Activated B cell treated with CpG ODN at 0.5 μM for 24 hours (primary cell): Measurements from ENCODE around the gene UBE2G2. TPM values are rescaled to one million over a fixed set of nuclear protein-coding genes. Genes with fewer than 3 reads are reported as not detected.

Experiments
- ATAC-seq: fragments of 200-7000 bp; cut with Tn5 transposase; one replicate; pipeline ENCODE4 v1.10.0; 2021; ENCODE audit warnings: low read depth, mild to moderate bottlenecking, moderate library complexity
- CTCF ChIA-PET: fragments of 350-600 bp; sonication (Branson Sonifier 250); formaldehyde crosslinking; loops from one replicate; lab custom pipeline; 2021; ENCODE audit warnings: antibody characterized with exemption; lab: Charles Lee
- POLR2A ChIA-PET: fragments of 350-600 bp; sonication (Branson Sonifier 250); formaldehyde crosslinking; loops from one replicate; lab custom pipeline; 2021; ENCODE audit warnings: antibody characterized with exemption; lab: Charles Lee
- DNase-seq: peaks from one replicate; pipeline ENCODE4 v3.0.0; 2022
- H3K27ac Mint-ChIP-seq: one replicate; pipeline ENCODE4 v1.8.0; 2020; ENCODE audit warnings: mixed read lengths
- H3K27me3 Mint-ChIP-seq: one replicate; pipeline ENCODE4 v1.8.0; 2021; ENCODE audit warnings: mixed read lengths
- H3K36me3 Mint-ChIP-seq: one replicate; pipeline ENCODE4 v1.8.0; 2021; ENCODE audit warnings: low read depth, mixed read lengths
- H3K4me1 Mint-ChIP-seq: one replicate; pipeline ENCODE4 v1.8.0; 2021; ENCODE audit warnings: mixed read lengths
- H3K4me3 Mint-ChIP-seq: one replicate; pipeline ENCODE4 v1.8.0; 2020; ENCODE audit warnings: mild to moderate bottlenecking, mixed read lengths
- H3K9me3 Mint-ChIP-seq: one replicate; pipeline ENCODE4 v1.8.0; 2020; ENCODE audit warnings: mixed read lengths
- intact Hi-C: fragments of 100-400 bp; cut with micrococcal nuclease; formaldehyde crosslinking; loops from one replicate; pipeline ENCODE4 v1.15.1; 2024
- total RNA-seq: library from RNA; stranded (reverse); gene quantifications from 2 replicates; pipeline ENCODE4 v1.2.3, GENCODE V29; 2022
- TF ChIP-seq, protein P1 (sequence below): fragments of 200-600 bp; IDR thresholded peaks from one replicate; pipeline ENCODE4 v1.8.0; 2022; ENCODE audit warnings: antibody characterized with exemption, mild to moderate bottlenecking

The UBE2G2 gene
- total RNA-seq, 1 donor from 2014 or later = 108 TPM

DNA sequence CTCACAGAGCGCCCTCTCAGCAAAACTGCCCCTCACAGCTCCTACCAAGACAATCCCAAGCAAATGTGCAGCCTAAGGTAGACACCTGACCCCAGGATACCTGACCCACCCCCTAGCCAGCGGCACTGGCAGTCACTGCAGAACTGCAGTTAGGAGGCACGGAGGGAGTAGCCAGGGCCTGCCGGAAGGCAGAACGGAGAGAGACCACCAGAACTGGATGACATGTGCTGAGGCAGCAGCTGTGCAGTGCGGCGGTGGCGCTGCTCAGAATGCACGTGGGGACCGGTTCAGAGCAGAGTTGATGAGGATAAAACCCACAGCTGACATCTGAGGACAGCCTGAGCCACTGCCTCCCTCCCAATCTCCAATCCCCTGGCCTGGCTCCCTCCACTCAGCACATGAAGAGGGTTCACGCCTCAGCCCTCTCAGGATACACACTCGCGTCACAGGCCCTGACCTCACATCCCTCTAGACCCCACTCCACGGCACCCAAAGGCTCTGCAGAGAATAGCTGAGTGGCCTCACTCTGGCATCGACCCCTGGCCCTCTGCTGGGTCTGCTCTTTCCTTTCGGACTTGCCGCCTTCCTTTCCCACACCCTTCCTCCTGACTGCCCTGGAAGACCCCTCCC, 29.6 kb downstream of the UBE2G2 start:
- no peak overlapping the region for H3K27ac Mint-ChIP-seq
- H3K27me3 Mint-ChIP-seq = no peaks in the 10 kb centered on the region
- CTCF ChIA-PET = no interaction called here
- H3K36me3 Mint-ChIP-seq = peaks cover 78% of the 10 kb centered on the region
- intact Hi-C loops = no loop called here
- TF ChIP-seq, protein P1, sequence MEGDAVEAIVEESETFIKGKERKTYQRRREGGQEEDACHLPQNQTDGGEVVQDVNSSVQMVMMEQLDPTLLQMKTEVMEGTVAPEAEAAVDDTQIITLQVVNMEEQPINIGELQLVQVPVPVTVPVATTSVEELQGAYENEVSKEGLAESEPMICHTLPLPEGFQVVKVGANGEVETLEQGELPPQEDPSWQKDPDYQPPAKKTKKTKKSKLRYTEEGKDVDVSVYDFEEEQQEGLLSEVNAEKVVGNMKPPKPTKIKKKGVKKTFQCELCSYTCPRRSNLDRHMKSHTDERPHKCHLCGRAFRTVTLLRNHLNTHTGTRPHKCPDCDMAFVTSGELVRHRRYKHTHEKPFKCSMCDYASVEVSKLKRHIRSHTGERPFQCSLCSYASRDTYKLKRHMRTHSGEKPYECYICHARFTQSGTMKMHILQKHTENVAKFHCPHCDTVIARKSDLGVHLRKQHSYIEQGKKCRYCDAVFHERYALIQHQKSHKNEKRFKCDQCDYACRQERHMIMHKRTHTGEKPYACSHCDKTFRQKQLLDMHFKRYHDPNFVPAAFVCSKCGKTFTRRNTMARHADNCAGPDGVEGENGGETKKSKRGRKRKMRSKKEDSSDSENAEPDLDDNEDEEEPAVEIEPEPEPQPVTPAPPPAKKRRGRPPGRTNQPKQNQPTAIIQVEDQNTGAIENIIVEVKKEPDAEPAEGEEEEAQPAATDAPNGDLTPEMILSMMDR = no peak
- POLR2A ChIA-PET = no interaction called here
- no peak for DNase-seq
- H3K4me1 Mint-ChIP-seq = no peaks in the 10 kb centered on the region
- H3K9me3 Mint-ChIP-seq = no peaks in the 10 kb centered on the region
- no peak for ATAC-seq
- H3K4me3 Mint-ChIP-seq = no peak overlapping the region

DNA sequence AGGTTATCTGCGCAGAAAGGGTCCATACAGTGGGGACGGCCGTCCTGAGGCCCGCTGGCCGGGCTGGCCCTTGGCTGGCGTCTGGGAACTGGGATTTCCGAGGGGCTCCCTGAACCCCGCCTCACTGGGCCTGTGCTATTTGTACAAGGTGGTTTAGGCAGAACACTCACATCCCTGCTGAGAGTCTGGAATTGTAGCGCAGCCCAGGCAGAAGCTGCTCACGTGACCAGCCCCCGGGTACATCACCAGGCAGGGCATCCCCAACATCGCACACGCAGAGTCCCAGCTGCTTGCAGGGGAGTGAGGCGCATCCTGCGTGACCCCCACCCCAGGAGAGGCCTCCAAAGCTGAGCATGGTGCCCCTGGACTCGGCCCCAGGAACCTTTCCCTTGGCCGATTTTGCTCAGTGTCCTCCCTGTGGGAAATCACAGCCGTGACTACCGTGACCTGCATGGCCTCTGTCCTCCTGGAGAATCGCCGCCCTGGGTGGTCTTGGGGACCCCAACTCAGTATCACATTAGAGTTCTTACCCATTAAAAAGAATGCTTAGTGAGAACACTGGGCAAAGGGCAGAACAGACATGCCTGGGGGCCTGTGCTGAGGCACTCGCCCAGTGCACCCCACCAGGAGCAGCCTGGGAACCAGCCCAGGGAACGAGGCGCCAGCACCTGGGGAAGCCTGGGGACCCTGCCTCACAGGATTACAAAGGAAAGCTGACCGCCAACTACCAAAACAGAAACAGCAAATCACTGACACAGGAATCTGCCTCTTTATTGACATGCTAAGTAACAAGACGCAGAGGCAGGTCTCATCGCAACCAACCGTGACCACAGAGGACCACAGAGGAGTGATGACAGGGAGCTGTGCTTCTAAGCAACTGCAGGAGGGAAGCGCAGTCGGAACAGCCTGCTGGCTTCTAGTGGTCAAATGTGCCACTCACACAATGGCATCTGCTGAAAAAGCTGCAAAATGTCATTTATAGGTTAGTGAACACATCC, 33.5 kb downstream of the UBE2G2 start:
- H3K4me1 Mint-ChIP-seq = peaks cover 7% of the 10 kb centered on the region
- H3K36me3 Mint-ChIP-seq = peaks cover 47% of the 10 kb centered on the region
- H3K27ac Mint-ChIP-seq = no peak overlapping the region

DNA sequence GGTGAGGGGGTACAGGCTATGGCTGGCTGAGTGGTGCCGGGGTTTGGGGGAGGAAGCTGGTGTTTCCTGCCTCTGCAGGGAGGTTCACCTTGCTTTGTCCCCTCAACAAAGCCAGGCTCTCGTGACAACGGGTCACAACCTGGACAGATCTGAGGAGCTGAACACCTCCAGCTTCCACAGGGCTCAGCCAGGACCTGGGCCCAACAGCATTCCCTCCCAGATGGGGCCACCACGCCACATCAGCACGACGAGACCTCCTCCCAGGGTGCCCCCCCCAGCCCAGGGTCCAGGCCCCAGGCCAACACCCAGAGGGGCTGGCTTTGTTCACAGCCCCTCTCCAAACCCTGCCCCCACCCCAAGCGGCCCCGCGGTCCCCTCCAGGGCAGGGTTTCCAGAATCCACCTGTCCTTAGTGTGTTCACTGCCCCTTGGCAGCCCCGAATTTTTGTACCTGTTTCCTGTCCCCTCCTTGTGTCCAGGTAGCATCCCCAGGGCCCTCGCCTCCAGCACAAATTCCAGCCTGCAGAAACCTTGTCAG, 34.7 kb downstream of the UBE2G2 start:
- Mint-ChIP-seq H3K36me3 (peaks cover 35% of the 10 kb centered on the region), H3K4me3 (no peak overlapping the region), H3K27ac (no peak overlapping the region), H3K27me3 (no peaks in the 10 kb centered on the region), H3K9me3 (no peaks in the 10 kb centered on the region), H3K4me1 (peaks cover 7% of the 10 kb centered on the region)
- ATAC-seq (no peak), DNase-seq (no peak)
- ChIA-PET CTCF (no interaction called here), POLR2A (no interaction called here)
- TF ChIP-seq, protein P1 = no peak
- intact Hi-C loops = no loop called here

More for the DNA sequence above, 33.5 kb downstream of the UBE2G2 start:
- no peak for DNase-seq
- no peak for ATAC-seq
- ChIA-PET CTCF (no interaction called here), POLR2A (no interaction called here)
- TF ChIP-seq, protein P1 = no peak
- intact Hi-C loops = no loop called here
- Mint-ChIP-seq H3K9me3 (no peaks in the 10 kb centered on the region), H3K4me3 (no peak overlapping the region), H3K27me3 (no peaks in the 10 kb centered on the region)

DNA sequence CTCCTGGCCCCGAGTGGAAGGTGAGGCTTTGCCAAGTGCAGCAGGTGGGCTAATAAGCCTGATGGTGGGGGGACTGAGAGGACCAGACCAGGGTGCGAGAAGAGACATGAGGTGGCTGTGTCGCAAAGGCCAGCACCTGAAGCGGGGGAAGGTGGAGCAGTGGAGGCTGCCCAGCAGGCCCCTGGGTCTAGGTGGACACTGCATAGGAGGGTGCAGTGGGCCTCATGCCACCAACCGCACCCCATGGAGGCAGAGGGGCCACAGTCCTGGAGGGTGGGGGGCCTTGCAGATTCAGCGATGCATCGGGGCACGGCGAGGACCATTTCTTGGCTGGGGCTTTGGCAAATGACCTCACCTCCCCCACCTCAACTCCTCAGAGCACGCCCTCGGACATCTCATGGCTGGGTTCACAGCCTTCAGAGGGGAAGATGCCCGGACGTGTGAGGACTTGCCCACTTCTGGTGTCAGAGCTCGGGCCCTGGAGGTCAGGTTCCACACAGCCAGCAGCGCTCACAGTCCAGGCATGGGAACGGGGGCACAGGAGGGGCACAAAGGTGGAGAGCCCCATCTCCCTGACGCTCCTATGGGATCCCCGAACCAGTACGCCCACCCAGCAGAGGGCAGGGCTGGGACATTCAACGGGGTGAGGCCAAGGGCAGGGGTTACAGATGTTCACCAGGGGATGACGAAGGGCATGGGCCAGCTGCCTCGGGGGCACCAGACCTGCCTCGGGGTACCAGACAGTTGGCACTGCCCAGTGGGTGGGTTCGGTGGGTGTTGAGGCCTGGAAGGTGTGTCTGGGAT, 35.4 kb downstream of the UBE2G2 start:
- POLR2A ChIA-PET = no interaction called here
- Mint-ChIP-seq H3K27me3 (no peaks in the 10 kb centered on the region), H3K27ac (no peak overlapping the region), H3K4me3 (no peak overlapping the region), H3K4me1 (peaks cover 7% of the 10 kb centered on the region), H3K9me3 (no peaks in the 10 kb centered on the region), H3K36me3 (peaks cover 28% of the 10 kb centered on the region)
- intact Hi-C loops = no loop called here
- ATAC-seq (no peak), DNase-seq (no peak)
- CTCF ChIA-PET = no interaction called here
- TF ChIP-seq, protein P1 = no peak
